Subcutaneous abdominal adipose tissue (tissue), 5 donors: Measurements from ENCODE around the gene MACROD2.
A peak's percentile ranks its signal among the peaks of the same experiment; 100 is the strongest.

Source experiments
- H3K27ac ChIP-seq: one replicate; pipeline ENCODE4 v1.7.0; 2013; ENCODE audit warnings: low read depth, mild to moderate bottlenecking, inconsistent platforms, low read length, moderate library complexity
- H3K27me3 ChIP-seq, 5 donors: one replicate each; pipeline ENCODE4 v1.7.0; 2013; ENCODE audit warnings: low read length in 5 of 5, inconsistent platforms in 1 of 5; ENCODE audit not compliant: control insufficient read depth in 5 of 5, insufficient read depth in 4 of 5
- H3K36me3 ChIP-seq, 5 donors: one replicate each; pipeline ENCODE4 v1.7.0; 2013; ENCODE audit warnings: low read length in 5 of 5; ENCODE audit not compliant: control insufficient read depth in 5 of 5, insufficient read depth in 5 of 5
- H3K4me1 ChIP-seq, 5 donors: one replicate each; pipeline ENCODE4 v1.7.0; 2013; ENCODE audit warnings: low read length in 5 of 5, mild to moderate bottlenecking in 3 of 5, moderate library complexity in 1 of 5; ENCODE audit not compliant: control insufficient read depth in 5 of 5, insufficient read depth in 5 of 5
- H3K4me3 ChIP-seq, 5 donors: one replicate each; pipeline ENCODE4 v1.7.0; 2013; ENCODE audit warnings: low read length in 5 of 5, low read depth in 1 of 5
- H3K9ac ChIP-seq, 5 donors: one replicate each; pipeline ENCODE4 v1.7.0; 2013; ENCODE audit warnings: low read length in 5 of 5, mild to moderate bottlenecking in 4 of 5, moderate library complexity in 3 of 5
- H3K9me3 ChIP-seq, 5 donors: one replicate each; pipeline ENCODE4 v1.7.0; 2013; ENCODE audit warnings: low read length in 5 of 5; ENCODE audit not compliant: control insufficient read depth in 5 of 5
- donor health status: healthy.
- donor health status: healthy.
- donor health status: healthy.
- donor health status: healthy.
- donor health status: healthy.

The MACROD2 gene

DNA sequence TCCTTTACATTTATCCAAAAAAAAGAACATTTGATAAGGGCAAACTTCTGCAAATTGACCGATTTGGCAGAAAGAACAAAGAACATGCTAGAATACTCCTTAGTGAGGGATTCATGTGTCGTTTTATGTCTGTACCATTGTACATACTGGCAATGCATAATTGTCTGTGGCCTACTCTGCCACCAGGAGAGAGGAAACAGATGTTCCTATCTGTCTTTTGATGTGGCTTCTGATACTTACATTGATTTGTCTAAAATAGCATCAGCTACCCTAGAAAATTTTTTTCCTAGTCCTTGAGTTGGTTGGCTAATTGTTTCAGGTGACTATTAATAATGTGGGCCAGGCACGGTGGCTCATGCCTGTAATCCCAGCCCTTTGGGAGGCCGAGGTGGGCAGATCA, 1923.8 kb downstream of the MACROD2 start:
- H3K4me3 ChIP-seq, result no peak overlapping the region
- H3K27ac ChIP-seq, result no peak overlapping the region
- H3K9ac ChIP-seq, result no peak overlapping the region
- H3K4me1 ChIP-seq, result peaks cover 0 to 9% (median 0%) of the 10 kb centered on the region in 5 donors
- H3K9me3 ChIP-seq, result no peaks in the 10 kb centered on the region
- no peaks in the 10 kb centered on the region for H3K27me3 ChIP-seq
- H3K36me3 ChIP-seq, result no peaks in the 10 kb centered on the region

DNA sequence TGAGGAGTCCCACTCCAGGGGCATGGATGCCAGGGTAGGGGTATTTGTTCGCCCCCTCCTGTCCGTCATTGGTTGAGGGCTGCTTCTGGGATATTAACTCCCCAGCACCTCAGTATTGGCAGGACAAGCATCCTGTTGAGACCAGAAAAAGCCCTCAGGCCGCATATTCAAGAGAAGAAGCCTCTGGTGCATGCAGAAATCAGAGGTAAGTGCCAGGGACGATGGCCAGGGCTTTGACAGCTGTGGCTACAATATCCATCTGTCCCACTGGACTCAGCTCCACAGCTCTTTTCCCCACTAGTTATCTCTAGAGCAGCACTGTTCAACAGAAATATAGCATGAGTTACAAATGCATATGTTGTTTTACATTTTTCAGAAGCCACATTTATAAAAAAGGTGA, 1926.6 kb downstream of the MACROD2 start:
- Histone ChIP-seq H3K36me3 (no peaks in the 10 kb centered on the region), H3K4me3 (no peak overlapping the region), H3K9me3 (no peaks in the 10 kb centered on the region), H3K4me1 (peaks cover 0 to 6% (median 0%) of the 10 kb centered on the region in 5 donors), H3K27ac (no peak overlapping the region), H3K27me3 (no peaks in the 10 kb centered on the region), H3K9ac (no peak overlapping the region)

DNA sequence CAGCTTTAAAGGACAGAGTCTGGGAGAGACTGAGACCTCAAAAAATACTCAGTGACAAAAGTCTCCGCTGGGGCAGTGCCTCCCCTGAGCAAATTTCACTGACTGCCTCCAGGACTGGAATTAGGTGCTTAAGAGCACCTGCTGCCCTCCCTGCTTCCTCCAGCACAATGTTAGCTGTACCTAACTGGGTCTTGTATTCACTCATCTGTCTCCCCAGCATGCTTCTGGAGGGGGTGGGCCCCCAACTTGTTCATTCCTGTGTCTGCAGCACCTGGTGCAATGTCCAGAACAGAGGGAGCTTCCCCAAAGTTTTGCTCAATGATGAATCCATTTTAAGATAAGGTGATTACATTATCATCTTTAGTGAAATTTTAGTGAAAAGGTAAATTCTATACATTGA, 1927.2 kb downstream of the MACROD2 start:
- H3K27ac ChIP-seq, result no peak overlapping the region
- no peaks in the 10 kb centered on the region for H3K9me3 ChIP-seq
- no peaks in the 10 kb centered on the region for H3K4me1 ChIP-seq
- H3K4me3 ChIP-seq, result no peak overlapping the region
- H3K27me3 ChIP-seq, result no peaks in the 10 kb centered on the region
- no peaks in the 10 kb centered on the region for H3K36me3 ChIP-seq
- H3K9ac ChIP-seq, result no peak overlapping the region

DNA sequence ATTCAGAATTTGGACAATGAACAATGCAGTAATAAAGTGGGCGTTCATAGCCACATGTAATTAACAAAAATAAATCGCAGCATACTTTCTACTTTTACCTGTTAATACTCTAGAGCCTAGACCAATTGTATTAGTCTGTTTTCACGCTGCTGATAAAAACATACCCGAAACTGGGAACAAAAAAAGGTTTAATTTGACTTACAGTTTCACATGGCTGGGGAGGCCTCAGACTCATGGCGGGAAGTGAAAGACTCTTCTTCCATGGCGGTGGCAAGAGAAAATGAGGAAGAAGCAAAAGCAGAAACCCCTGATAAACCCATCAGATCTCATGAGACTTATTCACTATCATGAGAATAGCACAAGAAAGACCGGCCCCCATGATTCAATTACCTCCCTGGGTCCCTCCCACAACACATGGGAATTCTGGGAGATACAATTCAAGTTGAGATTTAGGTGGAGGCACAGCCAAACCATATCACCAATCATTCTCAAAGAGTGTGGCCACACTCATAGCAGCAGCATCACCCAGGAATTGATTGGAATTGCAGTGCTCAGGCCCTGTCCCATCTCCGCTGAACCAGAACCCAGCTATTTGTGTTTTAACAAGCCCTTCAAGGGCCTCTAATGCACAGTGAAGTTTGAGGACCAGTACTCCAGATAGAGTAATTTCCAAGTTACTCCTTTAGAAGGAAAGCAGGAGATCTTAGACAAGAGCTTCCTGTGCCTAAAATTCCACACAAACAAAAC, 1927.9 kb downstream of the MACROD2 start:
- H3K9ac ChIP-seq, result no peak overlapping the region
- H3K27ac ChIP-seq, result no peak overlapping the region
- H3K27me3 ChIP-seq, result no peaks in the 10 kb centered on the region
- no peaks in the 10 kb centered on the region for H3K4me1 ChIP-seq
- no peaks in the 10 kb centered on the region for H3K36me3 ChIP-seq
- no peaks in the 10 kb centered on the region for H3K9me3 ChIP-seq
- no peak overlapping the region for H3K4me3 ChIP-seq

DNA sequence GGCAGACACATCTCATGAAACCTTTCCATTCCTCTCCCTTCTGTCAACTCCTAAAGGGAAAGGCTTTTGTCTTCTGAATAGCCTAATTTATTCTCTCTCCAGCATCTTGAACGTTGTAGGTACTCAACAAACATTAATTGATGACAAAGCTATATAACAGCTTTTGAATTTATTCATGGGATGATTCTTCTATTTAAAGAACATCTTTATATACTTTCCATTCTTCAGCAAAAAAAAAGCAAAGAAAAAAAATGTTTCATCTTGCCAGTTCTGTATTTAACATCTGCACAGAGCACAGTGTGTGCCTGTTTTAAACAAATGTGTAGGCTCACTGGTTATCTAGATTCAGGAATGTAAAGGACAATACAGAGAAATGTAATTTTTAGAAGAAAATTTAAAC, 1929.2 kb downstream of the MACROD2 start:
- Histone ChIP-seq H3K4me1 (no peaks in the 10 kb centered on the region), H3K27ac (no peak overlapping the region), H3K9ac (no peak overlapping the region), H3K36me3 (no peaks in the 10 kb centered on the region), H3K4me3 (no peak overlapping the region), H3K9me3 (peaks cover 0 to 3% (median 3%) of the 10 kb centered on the region in 5 donors), H3K27me3 (no peaks in the 10 kb centered on the region)

DNA sequence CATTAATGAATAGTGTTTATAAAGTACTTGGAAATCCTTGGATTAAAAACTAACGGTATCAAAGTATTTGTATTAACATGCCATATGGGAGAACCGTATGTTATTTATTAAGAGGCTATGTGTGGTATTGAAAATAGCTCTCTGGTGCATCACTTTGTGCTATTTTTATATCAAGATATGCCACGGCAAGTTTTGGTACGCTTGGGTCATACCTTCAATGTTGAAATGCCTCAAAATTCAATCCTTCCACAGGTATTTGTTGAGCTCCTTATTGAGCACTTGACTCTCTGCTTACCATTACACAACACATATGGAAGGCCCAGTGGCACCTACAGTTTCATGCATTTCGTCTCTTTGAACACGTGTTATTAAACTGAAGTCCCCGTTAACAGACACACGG, 1930.1 kb downstream of the MACROD2 start:
- H3K27me3 ChIP-seq, result no peaks in the 10 kb centered on the region
- peaks cover 0 to 3% (median 3%) of the 10 kb centered on the region in 5 donors for H3K9me3 ChIP-seq
- no peak overlapping the region for H3K4me3 ChIP-seq
- no peaks in the 10 kb centered on the region for H3K36me3 ChIP-seq
- H3K27ac ChIP-seq, result no peak overlapping the region
- H3K4me1 ChIP-seq, result peaks cover 0 to 3% (median 0%) of the 10 kb centered on the region in 5 donors
- H3K9ac ChIP-seq, result no peak overlapping the region

DNA sequence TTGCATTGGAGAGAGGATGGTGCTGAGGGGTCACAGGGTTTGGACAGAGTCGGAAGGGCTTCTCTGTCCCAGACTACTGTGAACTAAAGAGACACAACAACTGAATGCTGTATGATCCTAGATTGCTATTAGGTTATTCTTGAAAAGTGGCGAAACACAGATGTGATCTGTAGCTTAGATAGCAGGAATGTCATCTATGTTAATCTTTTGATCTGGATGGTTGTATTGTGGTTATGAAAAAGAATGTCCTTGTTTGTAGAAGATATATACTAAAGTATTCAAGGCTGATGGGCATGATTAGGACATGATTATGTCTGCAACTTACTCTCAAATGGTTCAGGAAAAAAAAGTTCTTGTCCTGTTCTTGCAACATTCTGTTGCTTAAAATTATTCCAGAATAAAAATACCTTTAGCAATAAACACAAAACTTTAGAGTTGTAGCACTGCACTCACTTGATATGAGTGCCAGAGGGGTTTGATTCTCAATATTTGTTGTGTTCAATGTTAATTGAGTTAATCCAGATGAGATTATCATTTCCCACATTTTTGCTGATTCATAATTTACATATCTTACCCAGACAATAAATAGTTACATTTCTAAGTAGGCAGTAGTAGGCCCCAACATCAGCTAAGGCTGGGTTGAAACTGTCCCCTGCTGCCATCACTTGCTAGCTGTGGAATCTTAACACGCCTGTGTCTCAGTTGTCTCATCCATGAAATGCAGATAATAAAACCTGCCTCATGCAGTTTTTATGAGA, 1932.8 kb downstream of the MACROD2 start:
- H3K27ac ChIP-seq, result no peak overlapping the region
- H3K4me3 ChIP-seq, result no peak overlapping the region
- peaks cover 0 to 5% (median 3%) of the 10 kb centered on the region in 5 donors for H3K9me3 ChIP-seq
- H3K9ac ChIP-seq, result no peak overlapping the region
- no peaks in the 10 kb centered on the region for H3K36me3 ChIP-seq
- peaks cover 0 to 13% (median 0%) of the 10 kb centered on the region in 5 donors for H3K4me1 ChIP-seq
- no peaks in the 10 kb centered on the region for H3K27me3 ChIP-seq

DNA sequence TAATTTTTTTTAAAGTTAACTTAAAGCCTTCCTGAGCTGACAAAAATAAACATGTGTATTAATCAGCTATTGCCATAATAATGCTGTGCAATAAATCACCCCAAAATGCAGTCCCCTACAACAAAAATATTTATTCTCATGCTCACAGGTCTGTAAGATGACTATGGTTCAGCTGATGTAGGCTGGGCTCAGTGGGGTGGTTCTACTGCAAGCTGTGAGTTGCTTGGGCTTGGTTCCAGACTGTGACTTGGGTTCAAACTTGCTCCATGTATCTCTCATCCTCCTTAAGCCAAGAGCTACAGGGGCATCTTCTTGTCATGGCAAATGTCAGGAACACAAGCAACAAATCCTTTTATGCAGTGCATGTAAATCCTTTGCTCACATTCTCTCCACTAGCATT, 1933.6 kb downstream of the MACROD2 start:
- H3K9me3 ChIP-seq, result peaks cover 0 to 5% (median 3%) of the 10 kb centered on the region in 5 donors
- no peak overlapping the region for H3K9ac ChIP-seq
- H3K4me1 ChIP-seq, result peaks cover 0 to 13% (median 0%) of the 10 kb centered on the region in 5 donors
- H3K36me3 ChIP-seq, result no peaks in the 10 kb centered on the region
- H3K27me3 ChIP-seq, result no peaks in the 10 kb centered on the region
- H3K27ac ChIP-seq, result no peak overlapping the region
- no peak overlapping the region for H3K4me3 ChIP-seq

DNA sequence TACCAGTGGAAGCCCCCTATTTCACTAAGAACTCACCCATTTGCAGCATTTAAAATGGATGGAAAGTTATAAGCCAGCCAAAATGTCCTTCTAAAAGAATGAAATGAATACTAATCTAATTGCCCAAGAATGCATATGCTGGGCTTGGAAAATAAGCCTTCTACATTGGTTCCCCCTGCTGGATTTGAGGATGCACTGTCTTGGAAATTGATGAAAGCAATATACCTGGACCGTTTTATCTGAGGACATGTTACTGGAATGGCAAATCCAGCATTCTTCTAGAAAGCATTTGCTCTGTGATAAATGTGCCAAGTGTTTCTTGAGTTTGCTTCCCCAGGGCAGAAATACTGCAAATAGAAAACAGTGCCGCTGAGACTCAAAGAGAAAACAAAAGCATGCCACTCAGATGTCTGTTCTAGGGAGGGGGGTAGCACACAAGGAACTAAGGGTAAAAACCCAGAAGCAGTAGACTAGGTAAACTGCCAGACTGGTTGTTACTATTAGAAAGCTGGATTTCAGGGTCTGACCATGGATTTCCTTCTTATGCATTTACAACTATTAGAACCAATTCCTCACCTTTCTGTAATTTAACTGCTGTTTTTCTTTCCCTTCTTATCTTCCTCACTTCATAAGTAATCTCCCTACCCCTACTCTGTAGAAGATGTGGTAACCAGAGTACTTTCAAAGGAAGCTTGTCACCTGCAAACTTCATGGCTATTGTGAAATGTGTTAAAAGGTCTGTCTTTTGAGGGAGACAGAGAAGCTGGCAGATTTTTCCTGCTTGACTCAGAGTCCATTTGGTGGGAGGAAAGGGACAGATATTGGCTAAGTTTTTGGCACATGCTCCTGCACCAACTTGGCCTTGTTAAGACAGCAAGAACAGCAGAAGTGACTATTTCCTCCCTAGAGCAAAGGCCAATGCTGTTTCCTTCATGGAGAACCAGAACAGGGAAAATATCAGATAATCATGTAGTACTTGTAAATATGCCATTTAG, 1935.3 kb downstream of the MACROD2 start:
- H3K9ac ChIP-seq, result no peak overlapping the region
- no peaks in the 10 kb centered on the region for H3K27me3 ChIP-seq
- H3K4me3 ChIP-seq, result no peak overlapping the region
- H3K9me3 ChIP-seq, result peaks cover 0 to 5% (median 3%) of the 10 kb centered on the region in 5 donors
- H3K36me3 ChIP-seq, result no peaks in the 10 kb centered on the region
- peaks cover 0 to 13% (median 0%) of the 10 kb centered on the region in 5 donors for H3K4me1 ChIP-seq
- peak overlapping the region; percentile 15 for H3K27ac ChIP-seq
